CD14-positive monocyte (primary cell): ENCODE measurements around the gene RAB14. TPM values are rescaled to one million over a fixed set of nuclear protein-coding genes. Genes with fewer than 3 reads are reported as not detected.

ENCODE experiments used
- DNase-seq, 3 donors: peaks; one replicate each; pipeline ENCODE4 v3.0.0-alpha.2; 2011 to 2022
- H2AFZ ChIP-seq: 2 replicates; pipeline ENCODE4 v1.6.0; 2012; ENCODE audit warnings: mild to moderate bottlenecking, low read depth, low read length, inconsistent platforms; ENCODE audit not compliant: insufficient read depth, poor library complexity, severe bottlenecking
- H3K27ac ChIP-seq, 2 donors: 1 replicate in 1 of 2; 2 replicates in 1 of 2; pipeline ENCODE4 v1.5.1; 2012 to 2013; ENCODE audit warnings: low read length in 2 of 2, control low read depth in 1 of 2, inconsistent platforms in 1 of 2, low read depth in 1 of 2, mild to moderate bottlenecking in 1 of 2
- H3K27me3 ChIP-seq, 2 donors: one replicate each; pipeline versions ENCODE4 v1.6.0 to v1.6.1; 2011 to 2013; ENCODE audit warnings: low read length in 2 of 2; ENCODE audit not compliant: control insufficient read depth in 2 of 2, insufficient read depth in 2 of 2
- H3K36me3 ChIP-seq, 2 donors: replicated peaks in 1 of 2; 1 replicate in 1 of 2; 2 replicates in 1 of 2; pipeline versions ENCODE4 v1.5.1 to v1.6.1; 2012 to 2013; ENCODE audit warnings: low read length in 2 of 2, control low read depth in 1 of 2, inconsistent platforms in 1 of 2, mild to moderate bottlenecking in 1 of 2; ENCODE audit not compliant: insufficient read depth in 2 of 2, control insufficient read depth in 1 of 2
- H3K4me1 ChIP-seq, 2 donors: 1 replicate in 1 of 2; 2 replicates in 1 of 2; pipeline versions ENCODE4 v1.5.1 to v1.6.1; 2012 to 2013; ENCODE audit warnings: low read length in 2 of 2, control low read depth in 1 of 2, inconsistent platforms in 1 of 2, mild to moderate bottlenecking in 1 of 2, moderate library complexity in 1 of 2; ENCODE audit not compliant: insufficient read depth in 2 of 2, control insufficient read depth in 1 of 2
- H3K4me2 ChIP-seq: replicated peaks from 2 replicates; pipeline ENCODE3; 2012; ENCODE audit warnings: low read length, moderate library complexity, mild to moderate bottlenecking; ENCODE audit not compliant: poor library complexity, severe bottlenecking; ENCODE audit errors: extremely low read depth
- H3K4me3 ChIP-seq, 3 experiments: fragments of 200-600 bp in 1 of 3; sonication (generic) in 1 of 3; replicated peaks in 1 of 3; 1 replicate in 2 of 3; 2 replicates in 1 of 3; pipeline ENCODE4 v1.5.1; 2011 to 2013; ENCODE audit warnings: low read length in 3 of 3, mild to moderate bottlenecking in 3 of 3, control low read depth in 2 of 3, low read depth in 2 of 3, inconsistent platforms in 1 of 3, moderate library complexity in 1 of 3
- H3K79me2 ChIP-seq: 2 replicates; pipeline ENCODE4 v1.6.0; 2012; ENCODE audit warnings: mild to moderate bottlenecking, control low read depth, inconsistent platforms, low read length, moderate library complexity; ENCODE audit not compliant: insufficient read depth
- H3K9ac ChIP-seq: 2 replicates; pipeline ENCODE4 v1.6.0; 2017; ENCODE audit warnings: low read length, mild to moderate bottlenecking; ENCODE audit not compliant: insufficient read depth, poor library complexity, severe bottlenecking
- H3K9me3 ChIP-seq, 2 donors: replicated peaks in 1 of 2; 1 replicate in 1 of 2; 2 replicates in 1 of 2; pipeline versions ENCODE4 v1.5.1 to v1.6.1; 2012 to 2013; ENCODE audit warnings: low read length in 2 of 2, control low read depth in 1 of 2; ENCODE audit not compliant: control insufficient read depth in 1 of 2, insufficient read depth in 1 of 2
- H4K20me1 ChIP-seq: 2 replicates; pipeline ENCODE4 v1.6.0; 2012; ENCODE audit warnings: mild to moderate bottlenecking, low read length, control low read depth, moderate library complexity; ENCODE audit not compliant: insufficient read depth
- H3K27ac Mint-ChIP-seq, 7 donors: one replicate each; pipeline ENCODE4 v1.8.0; 2020; ENCODE audit warnings: mild to moderate bottlenecking in 7 of 7, mixed read lengths in 7 of 7, moderate library complexity in 6 of 7, inconsistent platforms in 2 of 7
- H3K27me3 Mint-ChIP-seq, 3 donors: one replicate each; pipeline ENCODE4 v1.8.0; 2021 to 2022; ENCODE audit warnings: low read depth in 3 of 3, mild to moderate bottlenecking in 3 of 3, mixed read lengths in 3 of 3, moderate library complexity in 3 of 3, inconsistent platforms in 1 of 3
- H3K36me3 Mint-ChIP-seq, 2 donors: one replicate each; pipeline ENCODE4 v1.8.0; 2020; ENCODE audit warnings: mixed read lengths in 2 of 2, inconsistent platforms in 1 of 2, mild to moderate bottlenecking in 1 of 2
- H3K4me1 Mint-ChIP-seq: one replicate; pipeline ENCODE4 v1.8.0; 2020; ENCODE audit warnings: mild to moderate bottlenecking, mixed read lengths
- H3K4me3 Mint-ChIP-seq, 2 donors: one replicate each; pipeline ENCODE4 v1.8.0; 2020; ENCODE audit warnings: mild to moderate bottlenecking in 2 of 2, mixed read lengths in 2 of 2, moderate library complexity in 1 of 2
- H3K9me3 Mint-ChIP-seq, 7 donors: one replicate each; pipeline ENCODE4 v1.8.0; 2020 to 2022; ENCODE audit warnings: mixed read lengths in 7 of 7, mild to moderate bottlenecking in 6 of 7, moderate library complexity in 6 of 7, inconsistent platforms in 2 of 7
- WGBS: methylation state at CpG from one replicate; pipeline ENCODE4 v1.1.5; 2013; ENCODE audit warnings: missing lambda C conversion rate; ENCODE audit not compliant: insufficient coverage; 5-methylcytosine and 5-hydroxymethylcytosine counted together
- intact Hi-C, 2 donors: fragments of 100-400 bp; cut with micrococcal nuclease; formaldehyde crosslinking; loops; one replicate each; pipeline versions ENCODE4 v1.15.0 to v1.15.1; 2023
- polyA plus RNA-seq, 3 donors: library from polyadenylated mRNA; depleted of rRNA in 1 of 3; unstranded in 2 of 3; stranded (reverse) in 1 of 3; fragments of 300-500 nt in 2 of 3; fragments of >200 nt in 1 of 3; fragmentation: Illumina TruSeq in 2 of 3; gene quantifications; 1 replicate in 2 of 3; 2 replicates in 1 of 3; pipeline ENCODE4 v1.2.3, GENCODE V29; 2012 to 2021
- TF ChIP-seq, protein P1 (sequence below): fragments of 200-600 bp; IDR thresholded peaks from one replicate; pipeline ENCODE4 v1.8.0; 2022; ENCODE audit warnings: antibody characterized with exemption, mild to moderate bottlenecking

Gene RAB14
- polyA plus RNA-seq, 3 donors = 23.1 to 60.0 (median 44.4) TPM

DNA sequence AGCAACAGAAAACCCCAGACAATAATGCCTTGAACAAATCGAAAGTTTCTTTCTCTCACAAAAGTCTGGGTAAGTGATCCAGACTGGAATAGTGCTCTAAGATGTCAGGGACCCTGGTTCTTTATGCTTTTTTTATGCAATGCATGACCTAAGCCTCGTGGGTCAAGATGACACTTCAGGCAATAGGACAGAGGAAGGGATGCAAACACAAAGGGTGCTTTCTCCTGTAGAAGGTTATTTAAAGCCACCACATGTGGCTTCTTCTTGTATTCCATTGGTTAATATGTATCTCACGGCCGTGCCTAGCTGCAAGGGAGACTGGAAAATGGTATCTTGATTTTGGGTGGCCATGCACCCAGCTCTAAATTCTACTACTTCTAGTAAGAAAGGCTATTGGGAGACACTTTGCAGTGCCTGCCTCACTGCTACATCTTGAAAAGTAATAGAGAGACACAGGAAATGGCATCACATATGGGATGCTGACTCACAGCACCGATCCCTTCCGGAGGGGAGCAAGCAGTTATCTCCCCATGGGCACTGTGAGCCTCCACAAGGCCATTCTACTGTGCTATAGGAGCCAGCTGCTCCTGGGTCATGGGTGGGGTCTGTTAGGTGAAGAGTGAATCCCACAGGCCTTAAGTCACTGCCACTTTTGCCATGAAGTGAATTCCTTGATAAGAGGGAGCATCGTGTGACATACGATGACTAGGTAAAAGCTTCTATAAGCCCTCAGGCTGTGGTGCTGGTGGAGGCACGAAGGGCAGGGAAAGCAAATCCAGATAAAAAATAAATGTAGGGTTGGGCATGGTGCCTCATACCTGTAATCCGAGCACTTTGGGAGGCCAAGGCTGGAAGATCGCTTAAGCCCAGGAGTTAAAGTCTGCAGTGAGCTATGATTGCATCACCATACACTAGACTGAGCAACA lies 32.5 kb upstream of the RAB14 start:
- DNase-seq = peak; percentile 62 to 83 (median 81)
- Mint-ChIP-seq H3K4me1 (peaks cover 52% of the 10 kb centered on the region), H3K9me3 (no peaks in the 10 kb centered on the region), H3K4me3 (peak overlapping the region; percentile 9 to 70), H3K27me3 (no peaks in the 10 kb centered on the region), H3K36me3 (peaks cover 2 to 7% of the 10 kb centered on the region in 2 donors), H3K27ac (peak overlapping the region; percentile 46 to 85 (median 78))
- H3K79me2 ChIP-seq = no peaks in the 10 kb centered on the region
- no peaks in the 10 kb centered on the region for H3K36me3 ChIP-seq
- H3K4me1 ChIP-seq = peaks cover 39 to 59% of the 10 kb centered on the region in 2 donors
- H3K27ac ChIP-seq = peak overlapping the region in 1 of 2 donors; percentile 64
- 32% methylated on average over 5 of the region's 11 CpGs for WGBS
- H3K4me3 ChIP-seq = peak overlapping the region in 1 of 3 experiments; percentile 38
- TF ChIP-seq, protein P1, sequence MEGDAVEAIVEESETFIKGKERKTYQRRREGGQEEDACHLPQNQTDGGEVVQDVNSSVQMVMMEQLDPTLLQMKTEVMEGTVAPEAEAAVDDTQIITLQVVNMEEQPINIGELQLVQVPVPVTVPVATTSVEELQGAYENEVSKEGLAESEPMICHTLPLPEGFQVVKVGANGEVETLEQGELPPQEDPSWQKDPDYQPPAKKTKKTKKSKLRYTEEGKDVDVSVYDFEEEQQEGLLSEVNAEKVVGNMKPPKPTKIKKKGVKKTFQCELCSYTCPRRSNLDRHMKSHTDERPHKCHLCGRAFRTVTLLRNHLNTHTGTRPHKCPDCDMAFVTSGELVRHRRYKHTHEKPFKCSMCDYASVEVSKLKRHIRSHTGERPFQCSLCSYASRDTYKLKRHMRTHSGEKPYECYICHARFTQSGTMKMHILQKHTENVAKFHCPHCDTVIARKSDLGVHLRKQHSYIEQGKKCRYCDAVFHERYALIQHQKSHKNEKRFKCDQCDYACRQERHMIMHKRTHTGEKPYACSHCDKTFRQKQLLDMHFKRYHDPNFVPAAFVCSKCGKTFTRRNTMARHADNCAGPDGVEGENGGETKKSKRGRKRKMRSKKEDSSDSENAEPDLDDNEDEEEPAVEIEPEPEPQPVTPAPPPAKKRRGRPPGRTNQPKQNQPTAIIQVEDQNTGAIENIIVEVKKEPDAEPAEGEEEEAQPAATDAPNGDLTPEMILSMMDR = no peak
- no peaks in the 10 kb centered on the region for H3K9me3 ChIP-seq
- no peaks in the 10 kb centered on the region for H4K20me1 ChIP-seq
- H2AFZ ChIP-seq = peak overlapping the region; percentile 27
- peak overlapping the region; percentile 24 for H3K4me2 ChIP-seq
- intact Hi-C loops = loop anchor here in 1 of 2 donors (5.0 kb wide), 1 partner anchor 33 kb away; the partner anchor contains the start of gene GSN
- H3K9ac ChIP-seq = no peak overlapping the region
- H3K27me3 ChIP-seq = no peaks in the 10 kb centered on the region

DNA sequence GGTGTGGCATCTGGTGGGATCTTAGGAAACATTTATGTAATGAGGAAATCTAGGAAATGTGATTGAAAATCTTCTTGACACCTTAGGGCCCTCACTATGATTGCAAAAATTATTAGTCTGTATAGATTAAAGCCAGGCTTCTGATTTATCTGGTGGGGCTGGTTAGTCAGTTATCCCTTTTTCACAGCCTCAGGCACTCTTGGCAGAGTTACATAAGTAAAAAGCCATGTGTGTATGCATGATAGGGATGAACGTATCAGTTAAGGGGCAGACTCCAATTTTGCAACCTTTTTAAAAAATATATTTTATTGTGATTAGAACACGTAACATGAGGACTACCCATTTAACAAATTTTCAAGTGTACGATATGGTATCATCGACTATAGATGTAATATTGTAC lies 30.6 kb upstream of the RAB14 start:
- Mint-ChIP-seq H3K4me3 (no peak overlapping the region), H3K4me1 (peaks cover 45% of the 10 kb centered on the region), H3K36me3 (peaks cover 2 to 7% of the 10 kb centered on the region in 2 donors), H3K27me3 (no peaks in the 10 kb centered on the region), H3K27ac (no peak overlapping the region), H3K9me3 (no peaks in the 10 kb centered on the region)
- Histone ChIP-seq H2AFZ (no peak overlapping the region), H4K20me1 (no peaks in the 10 kb centered on the region), H3K9me3 (no peaks in the 10 kb centered on the region), H3K4me2 (no peak overlapping the region), H3K27ac (no peak overlapping the region), H3K9ac (no peak overlapping the region), H3K4me1 (peaks cover 36 to 55% of the 10 kb centered on the region in 2 donors), H3K36me3 (no peaks in the 10 kb centered on the region), H3K79me2 (no peaks in the 10 kb centered on the region), H3K4me3 (no peak overlapping the region), H3K27me3 (no peaks in the 10 kb centered on the region)
- TF ChIP-seq, protein P1 = no peak
- no CpG with 5 or more reads among the region's 4 CpGs for whole genome bisulfite sequencing
- no peak for DNase-seq
- intact Hi-C loops = loop anchor here in 1 of 2 donors (5.0 kb wide), 1 partner anchor 35 kb away; the partner anchor contains the start of gene GSN
